Fibroblast of upper back skin (primary cell): ENCODE measurements around the gene CSTPP1.

ENCODE experiments used
- DNase-seq: peaks from one replicate; pipeline ENCODE4 v3.0.0-alpha.2; 2013

CSTPP1 gene

DNA sequence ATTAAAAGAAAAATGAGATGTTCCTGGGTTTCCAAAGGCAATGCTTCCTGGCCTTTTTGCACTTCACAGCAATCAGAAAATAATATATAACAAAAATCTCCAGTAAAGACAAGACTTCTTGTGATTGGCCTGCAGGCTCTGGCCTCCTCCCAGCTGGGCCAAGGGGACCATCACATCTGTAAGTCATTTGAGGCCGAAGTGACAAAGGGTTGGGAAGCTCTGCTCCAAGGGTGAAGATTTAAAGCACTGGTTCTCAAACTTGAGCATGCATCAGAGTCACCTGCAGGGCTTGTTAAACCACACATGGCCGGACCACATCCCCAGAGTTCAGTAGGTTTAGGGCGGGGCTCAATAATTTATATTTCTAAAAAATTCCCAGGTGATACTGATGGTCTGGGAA, 208.0 kb downstream of the CSTPP1 start:
- no peak for DNase-seq

DNA sequence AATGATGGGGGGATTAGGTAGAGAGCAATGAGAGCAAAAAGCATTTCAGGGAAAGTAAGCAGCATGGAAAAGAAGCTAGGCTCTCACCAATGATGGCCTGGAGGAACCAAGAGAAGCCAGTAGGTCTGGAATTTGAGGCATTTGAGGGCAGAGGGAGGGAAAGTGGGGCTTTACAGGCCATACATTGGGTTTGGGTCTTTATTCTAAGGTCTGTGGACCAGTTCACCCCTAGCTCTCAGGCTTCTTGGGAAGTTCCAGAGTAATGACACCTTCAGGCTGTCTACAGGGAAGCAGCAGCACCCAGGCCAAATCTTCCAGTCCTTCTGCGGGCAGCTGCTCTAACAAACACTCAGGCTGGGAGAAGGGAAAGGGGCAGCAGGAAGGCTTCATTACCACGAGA, 210.7 kb downstream of the CSTPP1 start:
- DNase-seq = no peak

- DNase-seq = no peak
Observed at GRCh38 chr11:47147681-47148080, 211.1 kb downstream of the CSTPP1 start.

DNA sequence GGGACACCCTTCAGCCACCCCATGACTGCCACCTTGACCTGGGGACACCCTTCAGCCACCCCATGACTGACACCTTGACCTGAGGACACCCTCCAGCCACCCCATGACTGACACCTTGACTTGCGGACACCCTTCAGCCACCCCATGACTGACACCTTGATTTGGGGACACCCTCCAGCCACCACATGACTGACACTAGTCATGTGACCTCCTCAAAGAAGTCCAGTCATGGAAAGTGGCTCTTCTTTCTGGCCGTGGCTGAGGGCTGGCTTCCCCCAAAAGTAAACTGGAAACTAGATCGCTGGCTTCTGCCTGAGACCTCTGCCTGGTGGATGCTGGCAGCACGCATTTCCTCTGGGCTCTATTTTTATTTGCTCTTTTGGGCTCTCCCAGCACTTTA, 211.7 kb downstream of the CSTPP1 start:
- DNase-seq = no peak

- DNase-seq = no peak
Observed at GRCh38 chr11:47148903-47149531, 212.5 kb downstream of the CSTPP1 start.

- DNase-seq = no peak
Observed at GRCh38 chr11:47149782-47150181, 213.2 kb downstream of the CSTPP1 start.

DNA sequence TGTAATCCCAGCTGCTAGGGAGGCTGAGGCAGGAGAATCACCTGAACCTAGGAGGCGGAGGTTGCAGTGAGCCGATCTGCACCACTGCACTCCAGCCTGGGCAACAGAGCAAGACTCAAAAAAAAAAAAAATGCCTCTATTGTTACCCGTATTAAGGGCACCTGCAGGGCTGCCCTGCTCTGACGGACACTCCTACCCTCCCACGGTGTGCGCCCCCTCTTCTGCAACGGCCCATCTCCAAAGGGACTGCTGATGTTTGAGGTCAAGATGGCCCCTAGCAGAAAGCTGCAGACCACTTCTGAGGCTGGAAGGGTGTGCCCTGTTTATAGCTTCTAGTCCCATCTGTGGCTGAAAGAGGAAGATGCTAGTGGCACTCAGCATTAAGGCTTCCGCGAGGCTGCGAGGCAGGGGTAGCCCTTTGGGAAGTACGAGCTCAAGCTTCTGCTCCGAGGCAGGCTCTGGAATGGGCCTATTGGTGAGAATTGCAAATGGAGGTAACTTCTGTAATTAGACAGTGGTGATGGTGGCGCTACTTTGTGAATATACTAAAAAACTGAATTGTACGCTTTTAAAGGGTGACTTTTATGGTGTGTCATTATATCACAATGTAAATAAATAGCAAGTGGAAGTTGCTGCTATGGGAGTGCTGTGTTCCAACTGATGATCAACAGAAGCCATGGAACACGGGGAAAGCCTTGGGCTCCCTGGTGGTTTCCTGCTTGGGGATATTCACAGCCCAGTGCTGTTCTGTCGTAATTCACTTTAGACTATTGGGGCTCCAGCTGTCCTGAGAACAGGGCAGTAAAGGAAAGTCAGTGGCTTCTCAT, 215.8 kb downstream of the CSTPP1 start:
- DNase-seq = no peak

- DNase-seq = peak; percentile 78
Observed at GRCh38 chr11:47152953-47153950, 216.7 kb downstream of the CSTPP1 start.

- no peak for DNase-seq
Observed at GRCh38 chr11:47154616-47155570, 218.3 kb downstream of the CSTPP1 start.

GRCh38 chr11:47155879-47156278, 219.3 kb downstream of the CSTPP1 start:
- no peak for DNase-seq

DNA sequence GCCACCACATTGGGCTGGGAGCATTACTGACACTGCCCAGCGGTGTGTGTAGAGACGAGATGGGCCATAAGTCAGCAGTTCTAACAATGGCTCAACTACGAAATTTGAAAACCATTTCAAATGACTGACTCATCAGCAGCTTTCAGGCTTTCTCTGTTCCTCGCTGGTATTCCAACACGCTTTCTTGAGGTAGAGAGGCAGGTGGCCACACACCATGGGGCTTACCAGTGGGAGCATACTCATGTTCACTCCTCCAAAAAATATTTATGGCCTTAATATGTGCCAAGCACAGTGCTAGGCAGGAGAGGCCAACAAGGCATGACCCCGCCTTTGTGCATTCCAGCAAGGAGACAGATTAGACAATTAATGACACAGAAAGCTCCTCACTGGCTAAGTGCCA, 219.8 kb downstream of the CSTPP1 start:
- DNase-seq = no peak

GRCh38 chr11:47156951-47157350, 220.4 kb downstream of the CSTPP1 start:
- no peak for DNase-seq

- no peak for DNase-seq
Observed at GRCh38 chr11:47157805-47158204, 221.2 kb downstream of the CSTPP1 start.

DNA sequence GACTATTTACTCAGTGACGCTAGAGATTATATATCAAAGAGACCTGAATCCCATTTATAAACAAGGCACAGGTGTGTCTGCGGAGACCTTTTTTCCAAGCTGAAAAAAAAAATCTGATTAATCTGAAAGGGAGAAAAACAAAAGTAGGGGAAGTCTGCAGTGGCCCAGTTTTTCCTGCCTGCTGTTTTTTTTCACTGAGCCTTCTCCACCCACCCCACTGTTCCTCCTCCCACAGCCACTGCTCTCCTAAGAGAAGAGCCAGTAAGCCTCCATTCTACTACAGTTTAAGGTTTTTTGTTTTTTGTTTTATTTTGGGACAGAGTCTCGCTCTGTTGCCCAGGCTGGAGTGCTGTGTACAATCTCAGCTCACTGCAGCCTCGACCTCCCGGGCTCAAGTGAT, 221.7 kb downstream of the CSTPP1 start:
- no peak for DNase-seq

- no peak for DNase-seq
Observed at GRCh38 chr11:47160753-47161133, 224.2 kb downstream of the CSTPP1 start.

- peak; percentile 65 for DNase-seq
Observed at GRCh38 chr11:47161134-47161854, 224.7 kb downstream of the CSTPP1 start.

DNA sequence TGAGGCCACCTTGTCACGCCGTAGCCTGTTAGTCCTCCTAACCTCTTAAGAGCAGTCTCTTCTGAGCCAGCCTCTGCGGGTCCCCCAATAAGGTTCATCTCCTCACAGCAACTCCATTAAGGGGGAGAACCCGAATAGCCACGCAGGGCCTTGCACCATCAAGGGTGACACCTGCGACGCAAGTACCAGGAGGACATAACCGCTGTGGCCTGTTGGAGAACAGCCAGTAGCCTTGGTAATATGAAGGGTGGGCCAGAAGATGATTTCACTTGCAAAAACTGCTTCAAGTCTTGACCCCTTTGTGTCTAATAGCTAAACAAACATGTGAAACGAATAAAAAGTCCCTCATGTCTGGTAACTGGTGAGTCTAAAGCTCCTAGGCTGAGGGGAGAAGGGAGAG, 225.3 kb downstream of the CSTPP1 start:
- no peak for DNase-seq

- no peak for DNase-seq
Observed at GRCh38 chr11:47162426-47162825, 225.9 kb downstream of the CSTPP1 start.

- no peak for DNase-seq
Observed at GRCh38 chr11:47163193-47163592, 226.6 kb downstream of the CSTPP1 start.

- no peak for DNase-seq
Observed at GRCh38 chr11:47163898-47164297, 227.3 kb downstream of the CSTPP1 start.

DNA sequence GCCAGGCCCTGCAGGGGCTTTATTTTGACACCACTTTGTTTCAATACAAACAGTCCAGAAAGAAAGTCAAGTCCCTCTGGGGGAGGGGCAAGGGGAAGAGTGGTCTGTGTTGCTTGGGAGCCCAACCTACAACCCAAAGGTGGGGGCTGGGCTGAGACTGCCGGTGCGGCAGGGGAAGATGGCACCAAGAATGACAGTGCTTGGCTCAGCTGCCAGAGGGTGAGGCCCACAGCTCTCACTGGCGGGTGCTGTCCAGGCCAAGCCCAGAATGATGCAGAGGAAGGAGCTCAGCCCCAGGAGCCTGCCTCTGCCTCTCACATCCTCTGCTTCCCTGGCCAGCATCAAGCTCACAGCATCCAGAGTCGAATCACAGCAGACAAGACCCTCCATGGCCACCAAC, 227.8 kb downstream of the CSTPP1 start:
- no peak for DNase-seq
